Measurements from ENCODE around the gene GPNMB. TPM values are rescaled to one million over a fixed set of nuclear protein-coding genes. Genes with fewer than 3 reads are reported as not detected.

GPNMB gene
- total RNA-seq, 4 donors from 2014 or later, result 8.0 to 36.5 (median 27.1) TPM

- no peak for DNase-seq
- Histone ChIP-seq H3K9me3 (no peaks in the 10 kb centered on the region), H3K4me1 (no peaks in the 10 kb centered on the region), H3K4me3 (no peak overlapping the region), H3K27ac (no peak overlapping the region), H3K27me3 (no peaks in the 10 kb centered on the region), H3K36me3 (no peaks in the 10 kb centered on the region)
- in situ Hi-C loops (cut with MboI; ENCODE audit: low pct_ligation_motif_present in 1 of 4, low pct_unique_long_range_greater_than_20kb in 1 of 4, low sequenced_read_pairs in 3 of 4) (no loop called here), intact Hi-C loops (cut with DNase I; ENCODE audit: low total_unique reads) (no loop called here)
- no peak for TF ChIP-seq POLR2AphosphoS5 (IDR thresholded peaks at IDR 0.05)
- TF ChIP-seq EP300 (IDR thresholded peaks at IDR 0.05; ENCODE audit: low read depth), result no peak
- TF ChIP-seq, protein P1, sequence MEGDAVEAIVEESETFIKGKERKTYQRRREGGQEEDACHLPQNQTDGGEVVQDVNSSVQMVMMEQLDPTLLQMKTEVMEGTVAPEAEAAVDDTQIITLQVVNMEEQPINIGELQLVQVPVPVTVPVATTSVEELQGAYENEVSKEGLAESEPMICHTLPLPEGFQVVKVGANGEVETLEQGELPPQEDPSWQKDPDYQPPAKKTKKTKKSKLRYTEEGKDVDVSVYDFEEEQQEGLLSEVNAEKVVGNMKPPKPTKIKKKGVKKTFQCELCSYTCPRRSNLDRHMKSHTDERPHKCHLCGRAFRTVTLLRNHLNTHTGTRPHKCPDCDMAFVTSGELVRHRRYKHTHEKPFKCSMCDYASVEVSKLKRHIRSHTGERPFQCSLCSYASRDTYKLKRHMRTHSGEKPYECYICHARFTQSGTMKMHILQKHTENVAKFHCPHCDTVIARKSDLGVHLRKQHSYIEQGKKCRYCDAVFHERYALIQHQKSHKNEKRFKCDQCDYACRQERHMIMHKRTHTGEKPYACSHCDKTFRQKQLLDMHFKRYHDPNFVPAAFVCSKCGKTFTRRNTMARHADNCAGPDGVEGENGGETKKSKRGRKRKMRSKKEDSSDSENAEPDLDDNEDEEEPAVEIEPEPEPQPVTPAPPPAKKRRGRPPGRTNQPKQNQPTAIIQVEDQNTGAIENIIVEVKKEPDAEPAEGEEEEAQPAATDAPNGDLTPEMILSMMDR (IDR thresholded peaks at IDR 0.05), result no peak
- TF ChIP-seq POLR2A (IDR thresholded peaks at IDR 0.05), result no peak
- WGBS, 2 donors (ENCODE audit: low coverage in 1 of 2), result 88 to 91% methylated on average over 2 of the region's 2 CpGs
Observed at GRCh38 chr7:23228412-23228811, 18.2 kb upstream of the GPNMB start.

DNA sequence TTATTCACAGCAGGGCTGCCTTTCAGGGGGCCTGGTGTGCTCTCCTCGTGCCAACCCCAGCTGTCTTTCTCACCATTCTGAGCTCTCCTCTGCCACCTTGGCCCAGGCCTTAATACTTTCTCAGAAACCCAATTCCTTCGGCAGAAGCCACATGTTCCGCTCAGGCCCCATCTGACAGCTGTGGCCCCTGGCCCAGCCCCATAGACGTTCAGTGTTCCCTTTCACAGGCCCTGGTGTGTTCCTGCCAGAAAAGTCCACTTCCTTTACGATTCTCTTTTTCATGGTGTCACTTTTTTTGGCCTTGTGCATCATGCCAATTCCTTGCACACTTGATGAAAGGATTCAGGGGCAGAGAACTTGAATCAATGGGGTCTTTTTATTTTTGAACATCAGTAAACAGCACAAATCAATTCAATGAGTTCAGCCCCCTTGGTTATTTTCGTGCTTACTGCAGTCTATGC is 15.9 kb upstream of the GPNMB start:
- Histone ChIP-seq H3K27me3 (no peaks in the 10 kb centered on the region), H3K9me3 (no peaks in the 10 kb centered on the region), H3K4me3 (no peak overlapping the region), H3K36me3 (no peaks in the 10 kb centered on the region), H3K4me1 (no peaks in the 10 kb centered on the region), H3K27ac (no peak overlapping the region)
- TF ChIP-seq POLR2A (IDR thresholded peaks at IDR 0.05), result no peak
- intact Hi-C loops (cut with DNase I; ENCODE audit: low total_unique reads), result loop anchor here (1.0 kb wide), 1 partner anchor 45 kb away; no protein-coding TSS in a partner anchor
- no peak for DNase-seq
- in situ Hi-C loops (cut with MboI; ENCODE audit: low pct_ligation_motif_present in 1 of 4, low pct_unique_long_range_greater_than_20kb in 1 of 4, low sequenced_read_pairs in 3 of 4), result no loop called here
- 75 to 81% methylated on average over 5 to 6 of the region's 6 CpGs for WGBS, 2 donors (ENCODE audit: low coverage in 1 of 2)

DNA sequence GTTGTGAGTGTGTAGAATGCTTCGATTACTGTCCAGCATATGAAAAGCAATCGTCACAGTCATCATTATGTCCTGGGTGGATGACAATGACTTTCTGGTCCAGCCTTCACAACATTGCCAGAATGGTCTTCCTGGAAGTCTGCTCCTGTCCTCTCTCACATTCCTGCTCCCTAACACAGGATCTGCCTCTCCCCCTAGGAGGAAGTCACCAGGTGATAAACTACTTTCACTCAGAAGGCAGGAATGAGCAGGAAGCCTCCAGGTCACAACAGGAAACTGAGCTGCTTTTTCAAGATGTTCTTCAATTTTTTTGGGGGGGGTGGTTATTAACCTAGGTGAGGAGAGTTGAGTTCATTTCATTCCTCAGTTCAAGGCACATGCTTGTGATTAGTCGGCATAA is 13.6 kb upstream of the GPNMB start:
- H3K27ac ChIP-seq, result no peak overlapping the region
- no peaks in the 10 kb centered on the region for H3K36me3 ChIP-seq
- no peak for DNase-seq
- no peaks in the 10 kb centered on the region for H3K27me3 ChIP-seq
- H3K9me3 ChIP-seq, result no peaks in the 10 kb centered on the region
- no peak overlapping the region for H3K4me3 ChIP-seq
- TF ChIP-seq, protein P1 (IDR thresholded peaks at IDR 0.05), result no peak
- no peak for TF ChIP-seq POLR2A (IDR thresholded peaks at IDR 0.05)
- TF ChIP-seq POLR2AphosphoS5 (IDR thresholded peaks at IDR 0.05), result no peak
- no peak for TF ChIP-seq EP300 (IDR thresholded peaks at IDR 0.05; ENCODE audit: low read depth)
- intact Hi-C loops (cut with DNase I; ENCODE audit: low total_unique reads), result no loop called here
- 91 to 100% methylated on average over 1 to 3 of the region's 3 CpGs for WGBS, 2 donors (ENCODE audit: low coverage in 1 of 2)
- in situ Hi-C loops (cut with MboI; ENCODE audit: low pct_ligation_motif_present in 1 of 4, low pct_unique_long_range_greater_than_20kb in 1 of 4, low sequenced_read_pairs in 3 of 4), result no loop called here
- no peaks in the 10 kb centered on the region for H3K4me1 ChIP-seq

DNA sequence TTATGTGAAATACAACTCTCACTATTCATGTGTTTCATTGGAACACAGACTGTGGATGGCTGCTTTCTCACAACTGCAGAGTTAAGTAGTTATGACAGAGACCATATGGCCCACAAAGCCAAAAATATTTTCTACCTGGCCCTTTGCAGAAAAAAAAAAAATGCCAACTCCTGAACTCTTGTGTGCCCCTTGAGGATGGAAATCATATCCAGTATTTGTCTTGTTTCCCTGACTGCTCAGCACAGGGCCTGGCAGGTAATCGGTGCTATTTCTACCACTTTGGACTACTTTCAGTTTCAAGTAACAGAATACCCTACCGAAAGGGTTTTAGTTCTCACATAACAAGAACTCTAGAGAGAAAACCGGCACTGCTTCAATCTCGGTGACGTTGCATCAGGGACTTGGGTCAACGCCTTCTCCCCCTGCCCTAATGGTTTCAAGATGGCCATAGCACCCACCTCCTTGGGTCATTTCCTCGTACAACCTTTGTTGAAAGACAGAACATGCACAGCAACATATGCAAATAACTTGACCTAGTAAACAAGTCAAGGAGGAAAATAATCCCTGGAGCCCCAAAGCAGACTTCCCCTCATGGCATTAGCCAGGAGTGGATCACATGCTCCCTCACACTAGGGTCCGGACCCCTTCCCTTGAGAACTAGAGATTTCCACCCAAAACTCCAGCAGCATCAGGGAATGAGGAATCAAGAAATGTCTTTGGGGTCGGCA is 11.8 kb upstream of the GPNMB start:
- H3K4me1 ChIP-seq, result no peaks in the 10 kb centered on the region
- in situ Hi-C loops (cut with MboI; ENCODE audit: low pct_ligation_motif_present in 1 of 4, low pct_unique_long_range_greater_than_20kb in 1 of 4, low sequenced_read_pairs in 3 of 4) (no loop called here), intact Hi-C loops (cut with DNase I; ENCODE audit: low total_unique reads) (loop anchor here (2.0 kb wide), 1 partner anchor 18 kb away; no protein-coding TSS in a partner anchor)
- peak; percentile 18 for DNase-seq
- no peaks in the 10 kb centered on the region for H3K27me3 ChIP-seq
- H3K9me3 ChIP-seq, result no peaks in the 10 kb centered on the region
- H3K27ac ChIP-seq, result peak overlapping the region in 1 of 4 donors; percentile 31
- TF ChIP-seq EP300 (IDR thresholded peaks at IDR 0.05; ENCODE audit: low read depth), result no peak
- no peak for TF ChIP-seq POLR2AphosphoS5 (IDR thresholded peaks at IDR 0.05)
- TF ChIP-seq POLR2A (IDR thresholded peaks at IDR 0.05), result no peak
- TF ChIP-seq, protein P1 (IDR thresholded peaks at IDR 0.05), result no peak
- WGBS, 2 donors (ENCODE audit: low coverage in 1 of 2), result 74 to 79% methylated on average over 6 to 9 of the region's 9 CpGs
- no peak overlapping the region for H3K4me3 ChIP-seq
- no peaks in the 10 kb centered on the region for H3K36me3 ChIP-seq
